Measurements from ENCODE around the gene PHF2. TPM values are rescaled to one million over a fixed set of nuclear protein-coding genes. Genes with fewer than 3 reads are reported as not detected.
A peak's percentile ranks its signal among the peaks of the same experiment; 100 is the strongest.

PHF2 gene
- total RNA-seq (10 to 100 TPM; 39.2 to 41.2 TPM), polyA plus RNA-seq (1 to 10 TPM in 1 of 2 donors, under 1 TPM in 1; 0.48 to 2.8 TPM)

GRCh38 chr9:93576258-93577077, at the start of gene PHF2:
TSS of gene PHF2 (plus strand) at chr9:93576584. CDS start at chr9:93576774, 190 bp downstream.
- Mint-ChIP-seq H3K4me3 (peak within 1 kb of the TSS; percentile 89 to 93 (median 92)), H3K9me3 (no peaks in the 10 kb centered on the region), H3K27ac (peak within 1 kb of the TSS; percentile 92 to 96 (median 95)), H3K4me1 (peaks cover 35 to 76% (median 48%) of the 10 kb centered on the region in 4 donors), H3K36me3 (peaks cover 0 to 6% of the 10 kb centered on the region in 2 donors), H3K27me3 (no peaks in the 10 kb centered on the region)
- peak; percentile 35 to 49 (median 42) for DNase-seq
- Histone ChIP-seq H3K27ac (ENCODE audit: low read depth, low read length) (peak within 1 kb of the TSS; percentile 71), H3K27me3 (ENCODE audit: insufficient read depth, low read length) (no peaks in the 10 kb centered on the region), H3K9me3 (ENCODE audit: control insufficient read depth in 1 of 2, low read length in 2 of 2) (no peaks in the 10 kb centered on the region), H3K36me3 (ENCODE audit: insufficient read depth, low read length) (no peaks in the 10 kb centered on the region), H3K4me3 (ENCODE audit: low read length in 2 of 2) (peak within 1 kb of the TSS; percentile 47 to 69), H3K4me1 (ENCODE audit: insufficient read depth, low read length) (peaks cover 45% of the 10 kb centered on the region)
- ChIA-PET POLR2A (ENCODE audit: partially characterized antibody) (interaction anchor here (3.8 kb wide), 1 partner anchor 10 kb away, joined by 62 read pairs; no protein-coding TSS in a partner anchor), CTCF (ENCODE audit: partially characterized antibody) (interaction anchor here (0.8 kb wide), 1 partner anchor 9 kb away, joined by 3 read pairs; no protein-coding TSS in a partner anchor)
- intact Hi-C loops (cut with micrococcal nuclease), result loop anchor here (1.0 kb wide), 1 partner anchor 10 kb away; no protein-coding TSS in a partner anchor

GRCh38 chr9:93531374-93531773, 45.0 kb upstream of the PHF2 start:
- H3K4me3 Mint-ChIP-seq, result no peak overlapping the region
- no peaks in the 10 kb centered on the region for H3K27me3 ChIP-seq (ENCODE audit: insufficient read depth, low read length)
- H3K27me3 Mint-ChIP-seq, result no peaks in the 10 kb centered on the region
- DNase-seq, result no peak
- H3K9me3 ChIP-seq (ENCODE audit: control insufficient read depth in 1 of 2, low read length in 2 of 2), result no peaks in the 10 kb centered on the region
- H3K27ac ChIP-seq (ENCODE audit: low read depth, low read length), result no peak overlapping the region
- CTCF ChIA-PET (ENCODE audit: partially characterized antibody), result interaction anchor here (1.2 kb wide), 1 partner anchor 35 kb away, joined by 4 read pairs; no protein-coding TSS in a partner anchor
- POLR2A ChIA-PET (ENCODE audit: partially characterized antibody), result no interaction called here
- no peaks in the 10 kb centered on the region for H3K4me1 ChIP-seq (ENCODE audit: insufficient read depth, low read length)
- H3K36me3 ChIP-seq (ENCODE audit: insufficient read depth, low read length), result peaks cover 49% of the 10 kb centered on the region
- H3K27ac Mint-ChIP-seq, result no peak overlapping the region
- H3K4me3 ChIP-seq (ENCODE audit: low read length in 2 of 2), result no peak overlapping the region
- intact Hi-C loops (cut with micrococcal nuclease), result no loop called here
- H3K9me3 Mint-ChIP-seq, result no peaks in the 10 kb centered on the region
- peaks cover 61 to 84% of the 10 kb centered on the region in 2 donors for H3K36me3 Mint-ChIP-seq
- peaks cover 0 to 20% (median 7%) of the 10 kb centered on the region in 4 donors for H3K4me1 Mint-ChIP-seq

- H3K27me3 Mint-ChIP-seq, result no peaks in the 10 kb centered on the region
- intact Hi-C loops (cut with micrococcal nuclease), result no loop called here
- H3K27ac Mint-ChIP-seq, result no peak overlapping the region
- DNase-seq, result no peak
- CTCF ChIA-PET (ENCODE audit: partially characterized antibody), result no interaction called here
- H3K27me3 ChIP-seq (ENCODE audit: insufficient read depth, low read length), result no peaks in the 10 kb centered on the region
- H3K4me3 ChIP-seq (ENCODE audit: low read length in 2 of 2), result no peak overlapping the region
- H3K36me3 ChIP-seq (ENCODE audit: insufficient read depth, low read length), result peaks cover 49% of the 10 kb centered on the region
- peaks cover 0 to 18% (median 4%) of the 10 kb centered on the region in 4 donors for H3K4me1 Mint-ChIP-seq
- H3K27ac ChIP-seq (ENCODE audit: low read depth, low read length), result no peak overlapping the region
- H3K36me3 Mint-ChIP-seq, result peaks cover 57 to 81% of the 10 kb centered on the region in 2 donors
- H3K9me3 Mint-ChIP-seq, result no peaks in the 10 kb centered on the region
- H3K4me1 ChIP-seq (ENCODE audit: insufficient read depth, low read length), result no peaks in the 10 kb centered on the region
- POLR2A ChIA-PET (ENCODE audit: partially characterized antibody), result no interaction called here
- H3K4me3 Mint-ChIP-seq, result no peak overlapping the region
- no peaks in the 10 kb centered on the region for H3K9me3 ChIP-seq (ENCODE audit: control insufficient read depth in 1 of 2, low read length in 2 of 2)
These were observed 44.2 kb upstream of the PHF2 start for GRCh38 chr9:93532141-93532540.

GRCh38 chr9:93533863-93534262, 42.5 kb upstream of the PHF2 start:
- H3K4me3 ChIP-seq (ENCODE audit: low read length in 2 of 2), result no peak overlapping the region
- Mint-ChIP-seq H3K27me3 (no peaks in the 10 kb centered on the region), H3K4me1 (peaks cover 0 to 18% (median 3%) of the 10 kb centered on the region in 4 donors), H3K36me3 (peaks cover 52 to 83% of the 10 kb centered on the region in 2 donors), H3K27ac (peak overlapping the region in 3 of 7 donors; percentile 38 to 62 (median 57)), H3K9me3 (no peaks in the 10 kb centered on the region), H3K4me3 (no peak overlapping the region)
- POLR2A ChIA-PET (ENCODE audit: partially characterized antibody), result no interaction called here
- intact Hi-C loops (cut with micrococcal nuclease), result no loop called here
- H3K36me3 ChIP-seq (ENCODE audit: insufficient read depth, low read length), result peaks cover 40% of the 10 kb centered on the region
- no peaks in the 10 kb centered on the region for H3K9me3 ChIP-seq (ENCODE audit: control insufficient read depth in 1 of 2, low read length in 2 of 2)
- H3K27me3 ChIP-seq (ENCODE audit: insufficient read depth, low read length), result no peaks in the 10 kb centered on the region
- CTCF ChIA-PET (ENCODE audit: partially characterized antibody), result no interaction called here
- H3K27ac ChIP-seq (ENCODE audit: low read depth, low read length), result no peak overlapping the region
- DNase-seq, result no peak
- H3K4me1 ChIP-seq (ENCODE audit: insufficient read depth, low read length), result no peaks in the 10 kb centered on the region

GRCh38 chr9:93536167-93536566, 40.2 kb upstream of the PHF2 start:
- Mint-ChIP-seq H3K4me1 (peaks cover 0 to 18% (median 4%) of the 10 kb centered on the region in 4 donors), H3K27ac (peak overlapping the region in 2 of 7 donors; percentile 6 to 68), H3K36me3 (peaks cover 42 to 82% of the 10 kb centered on the region in 2 donors)

GRCh38 chr9:93536874-93537273, 39.5 kb upstream of the PHF2 start:
- no peak overlapping the region for H3K27ac Mint-ChIP-seq
- peaks cover 0 to 18% (median 4%) of the 10 kb centered on the region in 4 donors for H3K4me1 Mint-ChIP-seq
- no peaks in the 10 kb centered on the region for H3K27me3 ChIP-seq (ENCODE audit: insufficient read depth, low read length)
- no peaks in the 10 kb centered on the region for H3K27me3 Mint-ChIP-seq
- H3K27ac ChIP-seq (ENCODE audit: low read depth, low read length), result no peak overlapping the region
- peaks cover 40 to 84% of the 10 kb centered on the region in 2 donors for H3K36me3 Mint-ChIP-seq
- ChIA-PET POLR2A (ENCODE audit: partially characterized antibody) (no interaction called here), CTCF (ENCODE audit: partially characterized antibody) (no interaction called here)
- H3K4me1 ChIP-seq (ENCODE audit: insufficient read depth, low read length), result no peaks in the 10 kb centered on the region
- intact Hi-C loops (cut with micrococcal nuclease), result no loop called here
- H3K9me3 Mint-ChIP-seq, result peaks cover 0 to 1% (median 0%) of the 10 kb centered on the region in 8 donors
- H3K4me3 Mint-ChIP-seq, result no peak overlapping the region
- H3K36me3 ChIP-seq (ENCODE audit: insufficient read depth, low read length), result peaks cover 26% of the 10 kb centered on the region
- DNase-seq, result no peak
- H3K4me3 ChIP-seq (ENCODE audit: low read length in 2 of 2), result no peak overlapping the region
- H3K9me3 ChIP-seq (ENCODE audit: control insufficient read depth in 1 of 2, low read length in 2 of 2), result no peaks in the 10 kb centered on the region

More at GRCh38 chr9:93536167-93536566, 40.2 kb upstream of the PHF2 start:
- Histone ChIP-seq H3K36me3 (ENCODE audit: insufficient read depth, low read length) (peaks cover 34% of the 10 kb centered on the region), H3K4me1 (ENCODE audit: insufficient read depth, low read length) (no peaks in the 10 kb centered on the region), H3K9me3 (ENCODE audit: control insufficient read depth in 1 of 2, low read length in 2 of 2) (no peaks in the 10 kb centered on the region), H3K27ac (ENCODE audit: low read depth, low read length) (no peak overlapping the region), H3K27me3 (ENCODE audit: insufficient read depth, low read length) (no peaks in the 10 kb centered on the region), H3K4me3 (ENCODE audit: low read length in 2 of 2) (no peak overlapping the region)
- intact Hi-C loops (cut with micrococcal nuclease), result no loop called here
- no peak for DNase-seq
- Mint-ChIP-seq H3K27me3 (no peaks in the 10 kb centered on the region), H3K9me3 (peaks cover 0 to 1% (median 0%) of the 10 kb centered on the region in 8 donors), H3K4me3 (no peak overlapping the region)
- CTCF ChIA-PET (ENCODE audit: partially characterized antibody), result no interaction called here
- POLR2A ChIA-PET (ENCODE audit: partially characterized antibody), result no interaction called here

GRCh38 chr9:93540305-93540704, 36.1 kb upstream of the PHF2 start:
- Mint-ChIP-seq H3K9me3 (peaks cover 0 to 1% (median 0%) of the 10 kb centered on the region in 8 donors), H3K27ac (peak overlapping the region in 1 of 7 donors; percentile 17), H3K4me3 (no peak overlapping the region), H3K27me3 (no peaks in the 10 kb centered on the region), H3K4me1 (peaks cover 0 to 3% (median 0%) of the 10 kb centered on the region in 4 donors), H3K36me3 (peaks cover 27 to 79% of the 10 kb centered on the region in 2 donors)
- H3K4me3 ChIP-seq (ENCODE audit: low read length in 2 of 2), result no peak overlapping the region
- H3K9me3 ChIP-seq (ENCODE audit: control insufficient read depth in 1 of 2, low read length in 2 of 2), result no peaks in the 10 kb centered on the region
- H3K27me3 ChIP-seq (ENCODE audit: insufficient read depth, low read length), result no peaks in the 10 kb centered on the region
- no peaks in the 10 kb centered on the region for H3K4me1 ChIP-seq (ENCODE audit: insufficient read depth, low read length)
- ChIA-PET POLR2A (ENCODE audit: partially characterized antibody) (no interaction called here), CTCF (ENCODE audit: partially characterized antibody) (interaction anchor here (1.5 kb wide), 1 partner anchor 431 kb away, joined by 3 read pairs; no protein-coding TSS in a partner anchor)
- H3K27ac ChIP-seq (ENCODE audit: low read depth, low read length), result no peak overlapping the region
- DNase-seq, result no peak
- intact Hi-C loops (cut with micrococcal nuclease), result no loop called here
- peaks cover 30% of the 10 kb centered on the region for H3K36me3 ChIP-seq (ENCODE audit: insufficient read depth, low read length)

Measured in CD4-positive, alpha-beta memory T cell (primary cell).